Measurements from ENCODE around the gene SURF6. TPM values are rescaled to one million over a fixed set of nuclear protein-coding genes. Genes with fewer than 3 reads are reported as not detected.

The SURF6 gene
- total RNA-seq, 2 donors from 2014 or later, result 8.2 to 13.6 TPM

DNA sequence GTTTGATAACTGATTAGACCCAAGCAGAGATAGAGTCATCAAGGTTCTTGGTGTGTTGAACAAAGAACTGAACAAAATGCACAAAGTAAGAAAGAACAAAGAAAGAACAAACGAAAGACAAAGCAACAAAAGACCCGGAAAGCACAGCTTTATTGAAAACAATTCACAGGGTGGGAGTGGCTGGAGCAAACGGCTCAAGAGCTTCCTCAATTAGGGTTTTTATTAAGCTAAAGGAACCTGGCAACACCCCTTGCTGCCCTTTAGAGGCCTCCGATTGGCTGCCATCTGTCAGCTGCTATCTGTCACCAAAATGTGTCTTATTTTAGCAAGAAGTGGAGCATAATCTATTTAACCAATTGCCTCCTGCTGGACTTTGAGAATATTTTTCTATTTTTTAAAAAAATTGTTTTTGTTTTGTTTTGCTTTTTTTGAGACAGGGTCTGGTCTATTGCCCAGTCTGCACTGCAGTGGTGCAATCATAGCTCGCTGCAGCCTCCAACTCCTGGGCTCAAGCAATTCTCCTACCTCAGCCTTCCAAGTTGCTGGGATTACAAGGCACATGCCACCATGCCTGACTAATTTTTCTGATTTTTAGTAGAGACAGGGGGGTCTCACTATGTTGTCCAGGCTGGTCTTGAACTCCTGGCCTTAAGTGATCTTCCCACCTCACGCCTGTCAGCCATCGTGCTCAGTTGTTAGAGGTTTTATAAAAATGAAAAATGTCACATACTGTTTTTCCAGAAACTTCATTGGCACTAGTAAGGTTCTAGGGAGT, 53.3 kb downstream of the SURF6 start:
- Histone ChIP-seq H3K27me3 (no peaks in the 10 kb centered on the region), H3K27ac (no peak overlapping the region), H3K9me3 (no peaks in the 10 kb centered on the region), H3K4me1 (no peaks in the 10 kb centered on the region), H3K36me3 (no peaks in the 10 kb centered on the region), H3K4me3 (no peak overlapping the region)
- no peak for DNase-seq (ENCODE audit: low spot score)
- no peak for TF ChIP-seq CTCF (IDR thresholded peaks at IDR 0.05)

- TF ChIP-seq CTCF (IDR thresholded peaks at IDR 0.05), result no peak
- H3K4me1 ChIP-seq, result peaks cover 0 to 6% of the 10 kb centered on the region in 2 donors
- H3K4me3 ChIP-seq, result no peak overlapping the region
- no peaks in the 10 kb centered on the region for H3K36me3 ChIP-seq
- H3K27ac ChIP-seq, result no peak overlapping the region
- H3K9me3 ChIP-seq, result no peaks in the 10 kb centered on the region
- DNase-seq (ENCODE audit: low spot score), result no peak
- H3K27me3 ChIP-seq, result peaks cover 3 to 4% of the 10 kb centered on the region in 2 donors
Measured at GRCh38 chr9:133280392-133280791, 55.6 kb downstream of the SURF6 start.

Other genes with a start within 250 kb of the SURF6 start
- 10 to 100 TPM; 26.7 to 30.1 TPM for gene RALGDS, start 214.9 kb downstream of the SURF6 start, total RNA-seq
- gene GBGT1, start 172.3 kb downstream of the SURF6 start, total RNA-seq, result 10 to 100 TPM; 15.5 to 16.8 TPM
- not detected for gene OBP2B, start 126.9 kb downstream of the SURF6 start, total RNA-seq
- gene ABO, start 61.0 kb downstream of the SURF6 start, total RNA-seq, result 1 to 10 TPM; 1.1 to 2.5 TPM
- gene MED22, start 11.9 kb upstream of the SURF6 start, total RNA-seq, result 10 to 100 TPM; 15.1 to 24.6 TPM
- gene RPL7A, start 12.0 kb upstream of the SURF6 start, total RNA-seq, result 1,000 to 10,000 TPM in 1 of 2 donors, 100 to 1,000 TPM in 1; 739 to 1,208 TPM
- 10 to 100 TPM; 41.5 to 58.6 TPM for gene SURF1, start 20.3 kb upstream of the SURF6 start, total RNA-seq
- 10 to 100 TPM; 18.1 to 45.9 TPM for gene SURF2, start 20.4 kb upstream of the SURF6 start, total RNA-seq
- 100 to 1,000 TPM in 1 of 2 donors, 10 to 100 TPM in 1; 96.0 to 124 TPM for gene SURF4, start 39.9 kb upstream of the SURF6 start, total RNA-seq
- under 1 TPM in 1 of 2 donors, not detected in 1; 0.90 TPM for gene STKLD1, start 40.2 kb upstream of the SURF6 start, total RNA-seq
- 10 to 100 TPM; 13.4 to 13.8 TPM for gene REXO4, start 81.8 kb upstream of the SURF6 start, total RNA-seq
- gene ADAMTS13, start 86.2 kb upstream of the SURF6 start, total RNA-seq, result 1 to 10 TPM; 2.0 to 2.4 TPM
- 10 to 100 TPM; 11.9 to 12.4 TPM for gene CACFD1, start 123.8 kb upstream of the SURF6 start, total RNA-seq
- gene SLC2A6, start 142.9 kb upstream of the SURF6 start, total RNA-seq, result 1 to 10 TPM; 4.3 to 5.2 TPM
- not detected for gene MYMK, start 188.8 kb upstream of the SURF6 start, total RNA-seq
- gene ADAMTSL2, start 198.5 kb upstream of the SURF6 start, total RNA-seq, result 10 to 100 TPM in 1 of 2 donors, 1 to 10 TPM in 1; 4.9 to 27.7 TPM

Measured in right atrium auricular region (tissue), 2 donors.